HG02870 (cell line): ENCODE results near the gene AADACL3.
"Not testable (repeated sequence)": the region's sequence is repeated elsewhere in the genome, so short reads cannot be mapped to it uniquely, and the experiment has no call there.

Experiments
- ATAC-seq: cut with Tn5 transposase; IDR thresholded peaks from one replicate; pipeline ENCODE4 v1.9.1; 2021; ENCODE audit warnings: mild to moderate bottlenecking, moderate library complexity; ENCODE audit not compliant: unreplicated experiment

Gene AADACL3

DNA sequence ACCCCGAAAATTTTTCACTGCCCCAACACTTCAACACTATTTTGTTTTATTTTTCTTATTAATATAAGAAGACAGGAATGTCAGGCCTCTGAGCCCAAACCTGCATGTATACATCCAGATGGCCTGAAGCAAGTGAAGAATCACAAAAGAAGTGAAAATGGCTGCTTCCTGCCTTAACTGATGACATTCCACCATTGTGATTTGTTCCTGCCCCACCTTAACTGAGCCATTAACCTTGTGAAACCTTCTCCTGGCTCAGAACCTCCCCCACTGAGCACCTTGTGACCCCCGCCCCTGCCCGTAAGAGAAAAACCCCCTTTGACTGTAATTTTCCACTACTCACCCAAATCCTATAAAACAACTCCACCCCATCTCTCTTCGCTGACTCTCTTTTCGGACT is 2.3 kb upstream of the AADACL3 start:
- not testable (repeated sequence) for ATAC-seq

DNA sequence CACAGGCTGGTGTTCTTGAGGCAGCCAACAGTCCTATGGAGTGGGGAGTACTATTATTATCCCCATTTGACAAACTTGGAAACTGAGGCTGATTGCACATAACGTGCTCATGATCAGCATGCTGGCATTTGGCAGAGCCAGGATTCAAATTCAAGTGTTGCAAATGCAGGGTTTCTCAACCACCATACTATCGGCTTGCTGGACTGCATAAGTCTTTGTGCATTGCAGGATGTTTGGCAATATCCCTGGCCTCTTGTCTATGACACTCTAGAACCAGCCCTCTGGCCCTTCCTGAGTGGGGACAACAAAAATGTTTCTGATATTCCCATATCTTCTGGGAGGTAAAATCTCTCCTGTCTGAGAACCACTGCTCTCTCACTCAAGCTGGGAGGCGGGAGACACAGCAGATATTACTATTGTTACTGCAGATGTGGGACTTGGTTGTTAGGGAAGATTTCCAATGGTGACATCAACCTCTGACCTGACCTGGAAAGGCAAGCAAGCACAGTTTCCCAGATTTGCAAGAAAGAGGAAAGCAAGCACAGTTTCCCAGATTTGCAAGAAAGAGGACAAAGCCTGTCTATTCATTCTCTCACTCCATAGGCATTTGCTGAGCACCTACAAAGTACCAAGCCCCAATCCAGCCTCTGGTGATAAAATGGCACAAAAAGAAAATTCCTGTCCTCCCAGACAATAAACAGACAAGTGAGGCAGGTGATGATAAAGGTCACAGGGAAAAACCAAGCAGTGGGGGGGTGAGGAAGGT is 1.0 kb upstream of the AADACL3 start:
- ATAC-seq: no peak

DNA sequence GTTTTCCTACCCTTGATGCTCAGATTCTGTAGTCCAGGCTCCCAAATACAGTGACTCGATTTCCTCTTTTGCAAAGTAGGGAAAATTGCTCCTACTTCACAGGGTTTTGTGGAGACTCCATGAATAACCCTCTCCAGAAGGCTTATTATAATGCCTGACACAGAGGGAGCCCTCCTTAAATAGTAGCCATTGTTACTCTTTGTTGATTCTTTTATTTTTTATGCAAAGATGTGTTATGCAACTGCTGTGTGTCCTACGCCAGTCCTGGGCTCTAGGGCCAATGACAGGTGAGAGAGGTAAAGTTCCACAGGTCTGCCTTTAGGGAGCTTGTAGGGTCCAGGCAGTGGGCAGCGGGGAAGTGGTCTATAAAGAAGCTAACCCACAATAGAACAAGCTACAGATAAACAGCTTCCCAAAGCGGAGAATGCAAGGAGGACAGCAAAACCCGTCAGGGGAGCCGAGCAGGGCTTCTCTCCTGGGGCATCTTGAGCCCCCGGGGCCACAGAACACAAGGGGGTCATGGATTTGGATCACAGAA is 1.5 kb downstream of the AADACL3 start:
- ATAC-seq: no peak

DNA sequence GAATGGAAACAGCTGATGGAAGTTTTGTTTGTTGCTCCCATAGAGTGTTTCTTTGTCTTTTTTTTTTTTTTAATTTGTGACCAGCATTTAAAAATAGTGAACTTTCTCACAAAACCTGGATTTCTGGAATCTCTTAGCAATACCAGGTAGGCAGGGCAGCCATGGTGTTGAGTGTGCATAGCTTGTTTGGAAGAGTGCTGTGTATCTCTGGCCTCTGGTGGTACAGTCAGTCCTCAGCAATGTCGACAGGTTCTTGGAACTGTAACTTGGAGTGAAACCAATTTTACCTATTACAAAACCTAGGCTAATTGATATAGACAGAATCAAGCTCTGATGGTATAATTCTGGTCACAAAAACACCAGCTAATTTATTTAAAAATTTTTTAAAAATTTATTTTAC is 6.7 kb downstream of the AADACL3 start:
- no peak for ATAC-seq

DNA sequence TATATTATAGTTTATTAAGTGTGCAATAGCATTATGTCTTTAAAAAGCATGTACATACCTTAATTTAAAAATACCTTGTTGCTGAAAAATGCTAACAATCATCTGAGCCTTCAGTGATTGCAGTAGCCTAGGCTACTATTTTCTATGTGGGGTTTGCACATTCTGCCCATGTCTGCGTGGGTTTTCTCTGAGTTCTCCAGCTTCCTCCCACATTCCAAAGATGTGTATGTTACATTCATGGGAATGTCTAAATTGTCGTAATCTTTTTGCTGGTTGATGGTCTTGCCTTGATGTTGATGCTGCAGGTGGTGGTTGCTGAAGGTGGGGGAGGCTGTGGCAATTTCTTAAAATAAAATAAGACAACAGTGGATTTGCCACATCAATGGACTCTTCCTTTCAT is 12.5 kb downstream of the AADACL3 start:
- ATAC-seq: no peak

DNA sequence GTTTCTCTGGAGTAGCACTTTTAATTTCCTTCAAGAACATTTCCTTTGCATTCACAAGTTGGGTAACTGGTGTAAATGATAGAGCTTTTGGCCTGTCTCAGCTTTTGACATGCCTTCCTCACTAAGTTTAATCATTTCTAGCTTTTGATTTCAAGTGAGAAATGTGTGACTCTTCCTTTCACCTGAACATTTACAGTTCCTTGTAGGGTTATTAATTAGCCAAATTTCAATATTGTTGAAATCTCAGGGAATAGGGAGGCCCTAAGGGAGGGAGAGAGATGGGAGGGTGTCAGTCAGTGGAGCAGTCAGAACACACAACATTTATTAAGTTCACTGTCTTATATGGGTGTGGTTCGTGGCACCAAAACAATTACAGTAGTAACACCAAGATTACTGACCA is 14.2 kb downstream of the AADACL3 start:
- no peak for ATAC-seq

DNA sequence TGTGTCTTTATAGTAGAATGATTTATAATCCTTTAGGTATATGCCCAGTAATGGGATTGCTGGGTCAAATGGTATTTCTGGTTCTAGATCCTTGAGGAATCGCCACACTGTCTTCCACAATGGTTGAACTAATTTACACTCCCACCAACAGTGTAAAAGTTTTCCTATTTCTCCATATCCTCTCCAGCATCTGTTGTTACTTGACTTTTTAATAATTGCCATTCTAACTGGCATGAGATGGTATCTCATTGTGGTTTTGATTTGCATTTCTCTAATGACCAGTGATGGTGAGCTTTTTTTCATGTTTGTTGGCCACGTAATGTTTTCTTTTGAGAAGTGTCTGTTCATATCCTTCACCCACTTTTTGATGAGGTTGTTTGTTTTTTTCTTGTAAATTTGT is 15.2 kb downstream of the AADACL3 start:
- not testable (repeated sequence) for ATAC-seq

DNA sequence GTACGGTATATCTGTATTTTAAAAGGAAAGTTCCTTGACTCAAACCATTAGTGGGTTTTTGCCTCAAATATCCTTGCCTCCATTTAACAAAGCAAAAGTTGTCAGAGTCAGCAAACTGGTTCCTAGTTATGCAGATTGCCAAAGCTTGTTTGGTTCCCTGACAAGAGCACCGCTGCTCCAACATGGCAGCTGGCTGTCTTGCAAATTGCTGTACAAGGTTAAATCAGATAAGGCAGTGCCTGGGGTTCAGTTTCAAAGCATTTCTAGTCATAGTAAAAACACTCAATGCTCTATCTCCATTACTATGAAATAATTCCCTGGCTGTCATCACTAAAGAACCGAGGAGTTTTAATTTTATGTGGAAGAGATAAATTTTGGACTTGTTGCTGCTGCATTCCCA is 18.7 kb downstream of the AADACL3 start:
- ATAC-seq: no peak

DNA sequence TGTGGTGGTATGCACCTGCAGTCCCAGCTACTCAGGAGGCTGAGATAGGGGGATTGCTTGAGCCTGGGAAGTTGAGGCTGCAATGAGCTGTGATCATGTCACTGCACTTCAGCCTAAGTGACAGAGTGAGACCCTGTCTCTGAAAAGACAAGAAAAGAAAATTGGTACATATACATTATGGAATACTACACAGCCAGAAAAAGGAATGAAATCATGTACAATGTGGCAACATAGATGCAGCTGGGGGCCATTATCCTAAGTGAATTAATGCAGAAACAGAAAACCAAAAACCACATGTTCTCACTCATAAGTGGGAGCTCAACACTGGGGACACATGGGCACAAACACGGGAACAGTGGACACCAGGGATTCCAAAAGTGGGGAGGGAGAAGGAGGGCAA is 23.0 kb downstream of the AADACL3 start:
- ATAC-seq: no peak

DNA sequence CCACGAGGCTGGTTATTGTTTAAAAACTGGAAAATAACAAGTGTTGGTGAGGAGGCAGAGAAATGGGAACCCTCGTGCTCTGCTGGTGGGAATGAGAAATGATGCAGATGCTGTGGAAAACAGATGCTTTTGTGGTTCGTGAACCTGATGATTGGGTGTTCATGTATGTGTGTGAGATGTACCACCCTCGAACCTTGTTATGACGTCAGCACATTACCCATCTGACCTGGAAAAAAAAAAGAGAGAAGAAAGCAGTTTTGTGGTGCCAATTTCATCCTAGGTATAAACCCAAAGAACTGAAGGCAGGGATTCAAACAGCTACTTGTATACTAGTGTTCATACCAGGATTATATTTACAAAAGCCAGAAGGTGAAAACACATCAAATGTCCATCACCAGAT is 23.7 kb downstream of the AADACL3 start:
- ATAC-seq: no peak

DNA sequence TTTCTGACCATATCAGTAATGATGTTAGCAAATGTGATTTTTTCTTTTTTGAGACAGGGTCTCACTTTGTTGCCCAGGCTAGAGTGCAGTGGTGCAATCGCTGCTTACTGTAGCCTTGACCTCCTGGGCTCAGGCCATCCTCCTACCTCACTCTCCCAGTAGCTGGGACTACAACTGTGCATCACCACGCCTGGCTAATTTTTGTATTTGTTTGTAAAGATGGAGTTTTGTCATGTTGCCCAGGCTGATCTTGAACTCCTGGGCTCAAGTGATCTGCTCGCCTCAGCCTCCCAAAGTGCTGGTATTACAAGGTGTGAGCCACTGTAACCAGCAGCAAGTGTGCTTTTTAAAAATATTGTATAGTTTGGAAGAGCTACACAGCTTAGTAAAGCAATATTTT is 26.0 kb downstream of the AADACL3 start:
- no peak for ATAC-seq

DNA sequence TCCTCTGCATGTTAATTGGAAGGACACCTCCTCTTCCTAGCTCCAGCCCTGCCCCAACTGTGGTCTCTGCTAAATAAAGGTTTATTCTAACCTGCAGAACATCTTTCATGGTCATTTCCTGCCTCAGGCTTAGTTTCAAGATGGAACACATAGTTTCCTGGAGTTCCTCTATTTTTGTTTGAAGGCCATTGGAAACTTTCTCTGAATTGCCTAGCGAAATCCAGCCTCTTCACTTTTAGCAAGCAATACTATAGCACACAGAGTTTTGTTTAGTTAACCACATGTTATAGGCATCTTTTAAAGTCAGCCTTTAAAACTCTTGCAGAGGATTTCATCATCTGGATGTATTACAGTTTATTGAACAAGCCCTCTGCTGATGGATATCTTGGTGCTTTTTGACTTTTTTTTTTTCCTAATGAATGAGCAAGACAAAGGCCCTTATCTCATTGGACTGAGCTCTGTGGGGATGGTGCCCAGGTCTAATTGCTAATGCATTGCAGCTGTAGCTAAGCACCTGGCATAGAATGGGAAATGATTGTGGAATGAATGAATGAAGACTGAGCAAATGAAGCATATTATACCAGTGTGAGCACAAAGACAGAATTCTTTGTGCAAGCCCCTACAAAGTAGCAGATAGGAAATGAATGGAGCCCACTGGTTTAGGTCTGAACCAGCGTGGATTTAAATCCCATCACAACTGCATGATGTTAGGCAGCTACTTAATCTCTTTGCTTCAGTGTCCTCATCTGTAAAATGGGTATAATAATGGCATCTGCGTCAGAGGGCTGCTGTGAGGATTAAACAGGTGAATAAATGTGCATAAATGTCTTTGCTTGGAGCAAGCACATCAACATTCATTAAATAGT is 29.4 kb downstream of the AADACL3 start:
- ATAC-seq: no peak

DNA sequence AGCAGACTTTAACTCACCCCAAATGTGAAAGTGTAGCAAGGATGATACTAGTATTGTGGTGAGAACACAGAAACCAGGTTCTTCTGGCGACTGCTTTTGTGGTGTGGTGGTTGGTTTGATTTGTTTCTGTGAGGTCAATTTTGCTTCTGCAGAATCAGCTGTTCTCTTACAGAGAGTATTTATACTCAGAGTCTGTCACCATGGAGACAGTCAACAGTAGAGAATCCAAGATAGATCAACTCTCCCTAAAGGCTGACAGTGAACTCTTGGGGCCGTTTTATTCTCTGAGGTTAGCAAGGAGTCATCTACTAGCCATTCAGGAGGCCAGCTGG is 30.0 kb downstream of the AADACL3 start, which contains the start of gene CFAP107:
Gene CFAP107 (plus strand): TSS at position 209 of the 332 bp plus-strand sequence. CDS start 231 bp downstream, outside the sequence.
- no peak for ATAC-seq

DNA sequence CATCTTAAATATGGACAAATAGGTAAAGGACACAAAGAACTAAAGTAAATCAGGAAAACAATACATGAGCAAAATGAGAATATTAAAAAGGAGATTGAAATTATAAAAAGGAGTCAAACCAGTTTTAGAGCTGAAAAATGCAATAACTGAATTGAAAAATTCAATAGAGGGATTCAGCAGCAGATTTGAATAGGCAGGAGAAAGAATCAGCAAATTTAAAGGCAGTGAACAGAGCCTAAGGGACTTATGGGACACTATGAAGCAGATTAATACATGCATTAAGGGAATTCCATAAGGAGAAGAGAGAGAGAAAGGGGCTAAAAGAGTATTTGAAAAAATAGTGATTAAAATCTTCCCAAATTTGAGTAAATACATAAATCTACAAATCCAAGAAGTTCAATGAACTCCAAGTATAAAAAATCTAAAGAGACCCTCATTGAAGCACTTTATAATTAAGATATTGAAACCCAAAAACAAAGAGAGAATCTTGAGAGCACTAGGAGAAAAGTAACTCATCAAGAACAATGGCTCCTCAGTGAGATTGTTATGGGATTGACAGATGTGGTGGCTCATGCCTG is 33.0 kb downstream of the AADACL3 start:
- no peak for ATAC-seq

DNA sequence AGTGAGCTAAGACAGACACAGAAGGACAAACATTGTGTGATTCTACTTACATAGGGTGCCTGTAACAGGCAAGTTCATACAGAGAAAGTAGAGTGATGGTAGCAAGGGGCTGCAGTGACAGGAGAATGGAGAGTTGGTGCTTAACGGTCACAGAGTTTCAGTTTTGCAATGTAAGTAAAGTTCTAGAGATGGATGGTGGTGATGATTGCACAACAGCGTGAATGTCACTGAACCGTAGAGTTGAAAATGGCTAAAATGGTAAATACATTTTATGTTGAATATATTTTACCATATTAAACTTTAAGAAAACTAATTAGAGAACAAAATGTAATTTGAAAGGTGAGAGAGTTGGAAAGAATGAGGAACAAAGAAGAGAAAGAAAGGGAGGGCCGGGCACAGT is 38.8 kb downstream of the AADACL3 start:
- ATAC-seq: no peak

DNA sequence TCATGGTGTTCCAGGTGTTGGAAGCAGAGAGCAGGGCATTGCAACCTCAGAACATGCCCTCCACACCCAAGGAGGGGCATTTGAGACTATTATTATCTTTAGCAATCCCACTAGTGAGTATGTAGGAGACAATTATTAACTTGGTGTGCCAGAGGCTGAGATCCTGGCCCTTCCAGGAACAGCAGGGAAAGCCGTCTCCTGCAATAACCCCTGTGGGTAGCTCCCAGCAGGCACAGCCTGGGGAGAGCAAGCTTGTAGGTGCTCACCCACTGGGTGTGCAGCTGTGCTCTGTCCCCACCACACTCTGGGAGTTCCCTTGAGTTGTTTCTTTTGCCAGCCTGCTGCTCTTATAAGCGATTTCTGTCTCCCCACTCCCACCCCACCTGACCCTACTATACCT is 40.4 kb downstream of the AADACL3 start:
- no peak for ATAC-seq

DNA sequence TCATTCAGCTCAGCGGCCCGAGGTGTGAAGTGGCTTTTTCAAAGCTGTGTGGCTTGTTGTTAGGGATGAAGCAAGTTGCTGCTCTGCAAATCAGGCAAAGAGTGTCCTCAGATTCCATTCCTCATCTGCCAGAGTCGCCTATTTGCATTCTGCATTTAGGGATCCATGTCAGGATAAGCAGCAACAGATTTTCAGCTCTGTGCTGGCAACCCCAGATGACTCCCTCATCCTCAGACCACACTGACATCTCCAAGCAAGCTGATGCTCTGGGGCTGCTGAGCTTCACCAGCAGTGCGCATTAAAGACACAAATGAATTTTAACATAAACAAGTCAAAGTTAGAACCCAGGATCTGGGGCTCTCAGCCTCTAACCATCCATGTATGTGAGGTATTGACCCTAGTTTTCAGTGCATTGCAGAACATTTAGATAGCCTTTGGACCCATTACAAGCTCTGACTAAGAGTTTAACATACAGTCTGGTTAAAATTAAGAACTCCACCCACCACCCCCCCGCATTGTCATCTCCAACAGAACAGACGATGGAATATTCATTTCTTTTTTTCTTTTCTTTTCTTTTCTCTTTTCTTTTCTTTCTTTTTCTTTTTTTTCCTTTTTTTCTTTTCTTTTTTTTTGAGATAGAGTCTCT is 41.0 kb downstream of the AADACL3 start:
- ATAC-seq: no peak

DNA sequence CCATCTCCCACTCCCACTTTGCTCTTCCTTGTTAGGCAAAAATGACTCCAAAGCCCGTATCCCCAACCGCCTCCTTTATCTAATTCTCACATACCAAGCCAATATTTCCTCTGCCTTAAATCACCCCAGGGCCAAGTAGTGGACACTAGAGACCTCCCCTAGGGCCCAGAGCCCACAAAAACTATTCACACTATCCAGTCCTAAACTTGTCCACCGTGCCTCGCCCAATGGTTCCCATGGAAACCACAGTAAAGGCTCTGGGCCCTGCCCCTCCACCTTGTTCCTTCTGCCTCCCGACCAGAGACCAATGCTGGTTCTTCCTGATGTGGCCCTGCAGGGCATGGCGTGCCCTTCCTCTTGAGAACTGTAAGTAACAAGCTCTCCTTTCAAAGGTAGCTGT is 41.9 kb downstream of the AADACL3 start:
- no peak for ATAC-seq

DNA sequence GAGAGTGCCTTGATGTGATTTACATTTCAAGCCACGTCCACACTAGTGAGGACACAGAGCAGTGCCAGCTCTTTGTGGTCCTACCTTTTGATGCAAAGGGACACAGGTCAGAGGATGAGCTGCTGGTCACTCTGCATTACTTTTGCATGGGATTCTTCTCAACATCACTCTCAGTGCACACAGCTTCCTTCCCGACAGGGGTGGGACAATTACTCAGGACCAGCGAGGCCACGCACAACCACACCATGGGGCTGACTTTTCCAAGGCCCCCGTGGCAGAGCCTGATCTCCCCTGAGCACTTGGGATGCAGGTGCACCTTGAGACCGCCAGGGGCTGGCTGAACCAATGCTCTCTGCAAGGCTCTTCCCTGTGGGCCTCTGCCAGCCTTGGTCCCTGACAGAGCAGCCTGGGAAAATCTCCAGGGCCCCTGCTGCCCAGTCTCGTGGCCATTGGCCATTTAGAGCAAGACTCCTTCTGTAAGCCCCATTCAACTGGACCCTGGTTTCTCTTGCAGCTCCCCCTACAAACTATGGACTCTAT is 44.4 kb downstream of the AADACL3 start:
- ATAC-seq: no peak

DNA sequence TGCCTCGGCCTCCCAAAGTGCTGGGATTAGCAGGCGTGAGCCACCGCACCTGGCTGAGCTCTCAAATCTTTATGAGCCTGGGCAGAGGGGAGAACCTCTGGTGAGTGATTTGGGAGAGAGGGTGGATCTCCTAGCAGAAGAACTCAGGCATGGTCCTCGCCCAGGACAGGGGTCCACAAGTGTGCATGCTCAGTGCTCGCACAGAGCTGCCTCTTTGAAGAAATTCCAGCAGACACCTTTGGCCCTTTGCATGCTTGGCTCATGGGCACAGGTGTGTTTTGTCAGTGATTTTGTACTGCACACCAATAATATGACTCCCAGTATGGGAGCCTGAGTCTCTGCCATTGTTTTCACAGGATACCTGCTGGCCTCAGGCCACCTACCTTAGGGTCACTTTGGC is 45.9 kb downstream of the AADACL3 start:
- ATAC-seq: no peak

DNA sequence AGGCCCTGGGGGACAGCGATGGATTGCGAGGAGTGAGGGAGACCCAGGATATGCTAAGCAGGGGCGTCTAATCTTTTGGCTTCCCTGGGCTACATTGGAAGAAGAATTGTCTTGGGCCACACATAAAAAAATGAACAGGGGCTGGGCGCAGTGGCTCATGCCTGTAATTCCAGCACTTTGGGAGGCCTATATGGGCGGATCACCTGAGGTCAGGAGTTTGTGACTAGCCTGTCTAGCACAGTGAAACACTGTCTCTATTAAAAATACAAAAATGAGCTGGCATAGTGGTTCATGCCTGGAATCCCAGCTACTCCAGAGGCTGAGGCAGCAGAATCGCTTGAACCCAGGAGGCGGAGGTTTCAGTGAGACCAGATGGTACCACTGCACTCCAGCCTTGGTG is 46.9 kb downstream of the AADACL3 start:
- no peak for ATAC-seq
